PC-3 (cell line): Measurements from ENCODE around the gene PRM1. TPM values are rescaled to one million over a fixed set of nuclear protein-coding genes. Genes with fewer than 3 reads are reported as not detected.

Source experiments
- ATAC-seq: fragments of 200-7000 bp; cut with Tn5 transposase; 2 replicates; pipeline ENCODE4 v1.9.1; 2020; ENCODE audit warnings: mild to moderate bottlenecking, moderate library complexity
- BruUV-seq: library from RNA; stranded (reverse); fragments of 400-500 nt; replicated peaks from 2 replicates; lab custom pipeline; 2021; lab: Mats Ljungman, UMichigan
- CTCF ChIA-PET: fragments of 300-600 bp; sonication (Branson Sonifier 250); formaldehyde crosslinking; loops from one replicate; lab custom pipeline; 2022; ENCODE audit warnings: antibody characterized with exemption; lab: Charles Lee
- POLR2A ChIA-PET: fragments of 300-600 bp; sonication (Branson Sonifier 250); formaldehyde crosslinking; loops from one replicate; lab custom pipeline; 2022; ENCODE audit warnings: antibody characterized with exemption; ENCODE audit not compliant: unreplicated experiment; lab: Charles Lee
- DNase-seq: peaks from one replicate; pipeline ENCODE4 v3.0.0-alpha.2; 2015
- H2AFZ ChIP-seq: fragments of 300-600 bp; sonication (generic); 2 replicates; pipeline ENCODE4 v1.6.0; 2016; ENCODE audit warnings: antibody characterized with exemption, low read length
- H3F3A ChIP-seq: fragments of 300-600 bp; sonication (generic); one replicate; pipeline ENCODE4 v1.6.0; 2017; ENCODE audit warnings: antibody characterized with exemption, low read length, control low read depth, mild to moderate bottlenecking; ENCODE audit not compliant: unreplicated experiment
- H3K27ac ChIP-seq: fragments of 300-600 bp; sonication (generic); 2 replicates; pipeline ENCODE4 v1.5.1; 2016; ENCODE audit warnings: mild to moderate bottlenecking, low read length
- H3K27me3 ChIP-seq: fragments of 300-600 bp; sonication (generic); 2 replicates; pipeline ENCODE4 v1.6.1; 2016; ENCODE audit warnings: low read length, mixed read lengths
- H3K36me3 ChIP-seq: fragments of 300-600 bp; sonication (generic); 2 replicates; pipeline ENCODE4 v1.6.1; 2016; ENCODE audit warnings: low read depth, mixed run types, low read length, mixed read lengths
- H3K4me1 ChIP-seq: fragments of 300-600 bp; sonication (generic); 2 replicates; pipeline ENCODE4 v1.5.1; 2016; ENCODE audit warnings: low read length; ENCODE audit not compliant: insufficient read depth
- H3K4me2 ChIP-seq: fragments of 300-600 bp; sonication (generic); 2 replicates; pipeline ENCODE4 v1.6.0; 2016; ENCODE audit warnings: low read length
- H3K4me3 ChIP-seq: fragments of 300-600 bp; sonication (generic); 2 replicates; pipeline ENCODE4 v1.5.1; 2016; ENCODE audit warnings: mild to moderate bottlenecking, low read length, mixed read lengths
- H3K79me2 ChIP-seq: fragments of 300-600 bp; sonication (generic); 2 replicates; pipeline ENCODE4 v1.6.1; 2017; ENCODE audit warnings: low read length, mixed read lengths
- H3K9ac ChIP-seq: fragments of 300-600 bp; sonication (generic); 2 replicates; pipeline ENCODE4 v1.6.0; 2016; ENCODE audit warnings: mild to moderate bottlenecking, low read length
- H3K9me2 ChIP-seq: fragments of 300-600 bp; sonication (generic); replicated peaks from 2 replicates; pipeline ENCODE4 v1.6.1; 2016; ENCODE audit warnings: mixed run types, low read length, mixed read lengths
- H3K9me3 ChIP-seq: fragments of 300-600 bp; sonication (generic); 2 replicates; pipeline ENCODE4 v1.6.1; 2016; ENCODE audit warnings: low read length, mixed read lengths
- H4K20me1 ChIP-seq: fragments of 300-600 bp; sonication (generic); 2 replicates; pipeline ENCODE4 v1.6.1; 2016; ENCODE audit warnings: low read length, mixed read lengths
- CTCF ChIP-seq: fragments of 300-600 bp; sonication (generic); conservative IDR thresholded peaks from 2 replicates; pipeline ENCODE4 v1.5.1; 2017; ENCODE audit warnings: antibody characterized with exemption, low read depth, mild to moderate bottlenecking, low read length
- EZH2 ChIP-seq: fragments of 300-600 bp; sonication (generic); IDR thresholded peaks from one replicate; pipeline ENCODE4 v1.6.1; 2017; ENCODE audit warnings: antibody characterized with exemption, mild to moderate bottlenecking, low read length; ENCODE audit not compliant: unreplicated experiment
- EZH2phosphoT487 ChIP-seq: fragments of 300-600 bp; sonication (generic); IDR thresholded peaks from 2 replicates; pipeline ENCODE4 v1.6.1; 2018; ENCODE audit warnings: mild to moderate bottlenecking, antibody characterized with exemption, low read length, borderline replicate concordance
- intact Hi-C: fragments of 100-400 bp; cut with micrococcal nuclease; formaldehyde crosslinking; loops from 2 replicates; pipeline ENCODE4 v1.9.0; 2023
- total RNA-seq: library from RNA; depleted of rRNA; stranded (reverse); fragments of >200 nt; gene quantifications from 2 replicates; pipeline ENCODE4 v1.2.3, GENCODE V29; 2014

Gene PRM1
- total RNA-seq, 1 experiment from 2014 or later: not detected

- H3F3A ChIP-seq: no peaks in the 10 kb centered on the region
- no TSS peak for BruUV-seq
- no peaks in the 10 kb centered on the region for H3K36me3 ChIP-seq
- CTCF ChIA-PET: no interaction called here
- no peak within 1 kb of the TSS for H3K4me2 ChIP-seq
- ATAC-seq (no peak), DNase-seq (no peak)
- H3K27ac ChIP-seq: no peak within 1 kb of the TSS
- H3K9me2 ChIP-seq: no peaks in the 10 kb centered on the region
- H3K4me1 ChIP-seq: no peaks in the 10 kb centered on the region
- H3K79me2 ChIP-seq: no peaks in the 10 kb centered on the region
- intact Hi-C loops: no loop called here
- no peak within 1 kb of the TSS for H3K9ac ChIP-seq
- H2AFZ ChIP-seq: no peak within 1 kb of the TSS
- no peaks in the 10 kb centered on the region for H3K27me3 ChIP-seq
- no peaks in the 10 kb centered on the region for H4K20me1 ChIP-seq
- TF ChIP-seq EZH2phosphoT487 (no peak), EZH2 (no peak), CTCF (no peak)
- H3K4me3 ChIP-seq: no peak within 1 kb of the TSS
- POLR2A ChIA-PET: no interaction called here
- no peaks in the 10 kb centered on the region for H3K9me3 ChIP-seq
Observed at GRCh38 chr16:11272921-11273720, 8.0 kb downstream of the PRM1 start, which contains the start of gene PRM3. Gene PRM3 (minus strand): TSS chr16:11273629. CDS start chr16:11273595, 34 bp downstream.

- Histone ChIP-seq H3K36me3 (no peaks in the 10 kb centered on the region), H3K9ac (no peak overlapping the region), H3K4me1 (no peaks in the 10 kb centered on the region), H3K27me3 (no peaks in the 10 kb centered on the region), H3K4me2 (no peak overlapping the region), H3K9me2 (no peaks in the 10 kb centered on the region), H3K9me3 (no peaks in the 10 kb centered on the region), H3K79me2 (no peaks in the 10 kb centered on the region), H3K4me3 (no peak overlapping the region), H2AFZ (no peak overlapping the region), H3K27ac (no peak overlapping the region), H3F3A (no peaks in the 10 kb centered on the region), H4K20me1 (no peaks in the 10 kb centered on the region)
- ATAC-seq (no peak), DNase-seq (no peak)
- TF ChIP-seq CTCF: no peak
- no peak for TF ChIP-seq EZH2
- no peak for TF ChIP-seq EZH2phosphoT487
- ChIA-PET CTCF (no interaction called here), POLR2A (no interaction called here)
- intact Hi-C loops: no loop called here
- no TSS peak for BruUV-seq
Observed at GRCh38 chr16:11272484-11272883, 8.6 kb downstream of the PRM1 start.

GRCh38 chr16:11271610-11272009, 9.5 kb downstream of the PRM1 start:
- H3K9me2 ChIP-seq: no peaks in the 10 kb centered on the region
- no TSS peak for BruUV-seq
- no peaks in the 10 kb centered on the region for H3K9me3 ChIP-seq
- H3K27ac ChIP-seq: no peak overlapping the region
- H4K20me1 ChIP-seq: no peaks in the 10 kb centered on the region
- H3K36me3 ChIP-seq: no peaks in the 10 kb centered on the region
- ChIA-PET CTCF (no interaction called here), POLR2A (no interaction called here)
- intact Hi-C loops: no loop called here
- no peak for TF ChIP-seq CTCF
- no peak for TF ChIP-seq EZH2
- DNase-seq (no peak), ATAC-seq (no peak)
- no peaks in the 10 kb centered on the region for H3K79me2 ChIP-seq
- H3K27me3 ChIP-seq: no peaks in the 10 kb centered on the region
- H3F3A ChIP-seq: no peaks in the 10 kb centered on the region
- no peaks in the 10 kb centered on the region for H3K4me1 ChIP-seq
- no peak overlapping the region for H2AFZ ChIP-seq
- no peak overlapping the region for H3K9ac ChIP-seq
- no peak overlapping the region for H3K4me2 ChIP-seq
- no peak overlapping the region for H3K4me3 ChIP-seq
